H9 (cell line): ENCODE data around the gene TBX21. TPM values are rescaled to one million over a fixed set of nuclear protein-coding genes. Genes with fewer than 3 reads are reported as not detected.

ENCODE experiments used
- DNase-seq: peaks from one replicate; pipeline ENCODE4 v3.0.0-alpha.2; 2017
- H2AFZ ChIP-seq: one replicate; pipeline ENCODE4 v1.6.1; 2013; ENCODE audit warnings: mild to moderate bottlenecking, low read length, control low read depth, moderate library complexity
- H2AK5ac ChIP-seq: 2 replicates; pipeline ENCODE4 v1.6.1; 2013; ENCODE audit warnings: low read length, control low read depth, mixed read lengths; ENCODE audit not compliant: insufficient read length
- H2BK120ac ChIP-seq: one replicate; pipeline ENCODE4 v1.6.1; 2013; ENCODE audit warnings: low read depth, mild to moderate bottlenecking, low read length, control low read depth, inconsistent platforms; ENCODE audit not compliant: poor library complexity, severe bottlenecking
- H2BK12ac ChIP-seq: 2 replicates; pipeline ENCODE4 v1.6.1; 2013; ENCODE audit warnings: low read length, control low read depth, mixed read lengths, low read depth; ENCODE audit not compliant: insufficient read length
- H2BK15ac ChIP-seq: 2 replicates; pipeline ENCODE4 v1.6.1; 2013; ENCODE audit warnings: low read depth, low read length, control low read depth
- H2BK20ac ChIP-seq: one replicate; pipeline ENCODE4 v1.6.1; 2013; ENCODE audit warnings: low read depth, mild to moderate bottlenecking, low read length, control low read depth, inconsistent platforms; ENCODE audit not compliant: poor library complexity, severe bottlenecking
- H2BK5ac ChIP-seq: 2 replicates; pipeline ENCODE4 v1.6.1; 2013; ENCODE audit warnings: low read length, control low read depth, mixed read lengths; ENCODE audit not compliant: insufficient read length
- H3K14ac ChIP-seq: 2 replicates; pipeline ENCODE4 v1.6.1; 2013; ENCODE audit warnings: low read length, control low read depth; ENCODE audit not compliant: insufficient read depth
- H3K18ac ChIP-seq: 2 replicates; pipeline ENCODE4 v1.6.1; 2013; ENCODE audit warnings: low read depth, mild to moderate bottlenecking, mixed read lengths, low read length, control low read depth; ENCODE audit not compliant: insufficient read length
- H3K23ac ChIP-seq: 2 replicates; pipeline ENCODE4 v1.6.1; 2013; ENCODE audit warnings: low read length, control low read depth, mixed read lengths, low read depth; ENCODE audit not compliant: insufficient read length
- H3K23me2 ChIP-seq: 2 replicates; pipeline ENCODE4 v1.6.1; 2013; ENCODE audit warnings: low read depth, mild to moderate bottlenecking, mixed read lengths, low read length, control low read depth; ENCODE audit not compliant: insufficient read length, poor library complexity, severe bottlenecking
- H3K27ac ChIP-seq: 2 replicates; pipeline ENCODE4 v1.5.1; 2013; ENCODE audit warnings: low read length, control low read depth, mixed read lengths, low read depth; ENCODE audit not compliant: insufficient read length
- H3K27me3 ChIP-seq: 2 replicates; pipeline ENCODE4 v1.6.1; 2013; ENCODE audit warnings: low read length, control low read depth, inconsistent platforms; ENCODE audit not compliant: insufficient read depth
- H3K4ac ChIP-seq: 2 replicates; pipeline ENCODE4 v1.6.1; 2013; ENCODE audit warnings: low read depth, mild to moderate bottlenecking, control low read depth, inconsistent platforms, low read length, moderate library complexity
- H3K4me1 ChIP-seq: 2 replicates; pipeline ENCODE4 v1.6.1; 2013; ENCODE audit warnings: low read length, control low read depth, inconsistent platforms; ENCODE audit not compliant: insufficient read depth
- H3K4me2 ChIP-seq: 2 replicates; pipeline ENCODE4 v1.6.1; 2013; ENCODE audit warnings: low read length, control low read depth, mixed read lengths; ENCODE audit not compliant: insufficient read length, insufficient read depth
- H3K56ac ChIP-seq: 2 replicates; pipeline ENCODE4 v1.6.1; 2013; ENCODE audit warnings: low read depth, mild to moderate bottlenecking, mixed read lengths, low read length, control low read depth; ENCODE audit not compliant: insufficient read length
- H3K79me1 ChIP-seq: 2 replicates; pipeline ENCODE4 v1.6.1; 2013; ENCODE audit warnings: low read depth, mild to moderate bottlenecking, moderate library complexity, low read length, control low read depth, inconsistent platforms; ENCODE audit not compliant: insufficient read depth, poor library complexity, severe bottlenecking
- H3K79me2 ChIP-seq: 2 replicates; pipeline ENCODE4 v1.6.1; 2013; ENCODE audit warnings: low read length, control low read depth, inconsistent platforms; ENCODE audit not compliant: insufficient read depth
- H3K9ac ChIP-seq: 2 replicates; pipeline ENCODE4 v1.6.1; 2013; ENCODE audit warnings: low read length, control low read depth, mixed read lengths; ENCODE audit not compliant: insufficient read length; ENCODE audit errors: extremely low read depth
- H3K9me3 ChIP-seq: one replicate; pipeline ENCODE4 v1.6.1; 2013; ENCODE audit warnings: low read depth, low read length, inconsistent platforms; ENCODE audit not compliant: control insufficient read depth
- H3T11ph ChIP-seq: one replicate; pipeline ENCODE4 v1.6.1; 2013; ENCODE audit warnings: mild to moderate bottlenecking, low read length, control low read depth, inconsistent platforms
- H4K20me1 ChIP-seq: one replicate; pipeline ENCODE4 v1.6.1; 2013; ENCODE audit not compliant: control insufficient read depth, insufficient read length, insufficient read depth
- H4K5ac ChIP-seq: 2 replicates; pipeline ENCODE4 v1.6.1; 2013; ENCODE audit warnings: low read depth, mild to moderate bottlenecking, mixed read lengths, low read length, control low read depth; ENCODE audit not compliant: insufficient read length
- H4K8ac ChIP-seq: replicated peaks from 2 replicates; pipeline ENCODE4 v1.6.1; 2013; ENCODE audit warnings: low read length, control low read depth, mixed read lengths, low read depth; ENCODE audit not compliant: insufficient read length
- H4K91ac ChIP-seq: 2 replicates; pipeline ENCODE4 v1.6.1; 2013; ENCODE audit warnings: low read depth, mild to moderate bottlenecking, moderate library complexity, mixed read lengths, low read length, control low read depth; ENCODE audit not compliant: insufficient read length
- H3K27ac Mint-ChIP-seq, 3 experiments: 2 replicates in 2 of 3; 3 replicates in 1 of 3; pipeline ENCODE4 v1.8.0; 2020 to 2021; ENCODE audit warnings: mixed read lengths in 3 of 3, mild to moderate bottlenecking in 1 of 3, moderate library complexity in 1 of 3
- H3K27me3 Mint-ChIP-seq: 2 replicates; pipeline ENCODE4 v1.8.0; 2021; ENCODE audit warnings: low read depth, mild to moderate bottlenecking, moderate library complexity, mixed read lengths
- H3K36me3 Mint-ChIP-seq, 3 experiments: 2 replicates in 2 of 3; 3 replicates in 1 of 3; pipeline ENCODE4 v1.8.0; 2020 to 2021; ENCODE audit warnings: low read depth in 3 of 3, mixed read lengths in 3 of 3; ENCODE audit not compliant: insufficient read depth in 1 of 3
- H3K4me1 Mint-ChIP-seq, 2 experiments: 2 replicates each; pipeline ENCODE4 v1.8.0; 2020; ENCODE audit warnings: mixed read lengths in 2 of 2
- H3K4me3 Mint-ChIP-seq, 2 experiments: 2 replicates in 1 of 2; 3 replicates in 1 of 2; pipeline ENCODE4 v1.8.0; 2020 to 2021; ENCODE audit warnings: mild to moderate bottlenecking in 2 of 2, mixed read lengths in 2 of 2, moderate library complexity in 1 of 2
- H3K9me3 Mint-ChIP-seq, 2 experiments: 2 replicates in 1 of 2; 3 replicates in 1 of 2; pipeline ENCODE4 v1.8.0; 2020; ENCODE audit warnings: mild to moderate bottlenecking in 2 of 2, mixed read lengths in 2 of 2, moderate library complexity in 1 of 2
- WGBS: extraction: QIAGEN DNeasy Blood & Tissue Kit; methylation state at CpG from one replicate; pipeline ENCODE4 v1.1.7; 2013; ENCODE audit warnings: missing lambda C conversion rate, low lambda C conversion rate, mixed read lengths; ENCODE audit not compliant: insufficient read length; ENCODE audit errors: extremely low coverage; 5-methylcytosine and 5-hydroxymethylcytosine counted together
- total RNA-seq: library from RNA; stranded (reverse); gene quantifications from 2 replicates; pipeline ENCODE4 v1.2.1, GENCODE V29; 2021
- TF ChIP-seq, protein P1 (sequence below): fragments of 200-600 bp; sonication (generic); conservative IDR thresholded peaks from 3 replicates; pipeline ENCODE4 v1.8.0; 2021; ENCODE audit warnings: antibody characterized with exemption, mild to moderate bottlenecking

The TBX21 gene
- total RNA-seq, 1 experiment from 2014 or later: not detected

DNA sequence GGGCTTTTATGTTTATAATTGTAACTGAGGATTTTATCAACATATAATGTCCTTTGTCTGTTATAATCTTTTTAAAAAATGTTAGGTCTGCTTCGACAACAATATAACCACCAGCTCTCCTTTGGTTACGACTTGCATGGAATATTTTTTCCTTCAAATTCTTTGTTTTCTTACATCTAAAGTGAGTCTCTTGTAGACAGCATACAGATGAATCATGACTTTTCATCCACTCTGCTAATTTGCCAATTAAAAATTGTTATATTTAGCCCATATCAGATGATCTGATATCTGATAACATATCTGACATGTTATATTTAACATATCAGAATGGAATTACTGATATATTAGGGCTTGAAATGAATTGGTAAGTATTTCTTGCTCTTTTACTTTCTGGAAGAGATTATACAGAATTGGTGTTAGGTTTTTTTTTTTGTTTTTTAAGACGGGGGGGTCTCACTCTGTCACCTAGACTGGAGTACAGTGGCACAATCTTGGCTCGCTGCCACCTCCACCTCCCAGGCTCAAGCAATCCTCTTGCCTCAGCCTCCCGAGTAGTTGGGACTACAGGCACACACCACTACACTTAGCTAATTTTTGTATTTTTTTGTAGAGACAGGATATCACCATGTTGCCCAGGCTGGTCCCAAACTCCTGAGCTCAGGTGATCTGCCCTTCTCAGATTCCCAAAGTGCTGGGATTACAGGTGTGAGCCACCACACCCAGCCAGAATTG is 27.5 kb downstream of the TBX21 start:
- no peaks in the 10 kb centered on the region for H3K36me3 Mint-ChIP-seq
- H3K27ac Mint-ChIP-seq: no peak overlapping the region
- Histone ChIP-seq H3K27ac (no peak overlapping the region), H3K56ac (no peak overlapping the region), H2AFZ (no peak overlapping the region), H3K9me3 (no peaks in the 10 kb centered on the region), H4K8ac (no peak overlapping the region), H3K79me1 (no peaks in the 10 kb centered on the region), H3K23me2 (no peaks in the 10 kb centered on the region), H3T11ph (no peak overlapping the region), H3K27me3 (no peaks in the 10 kb centered on the region), H2AK5ac (no peak overlapping the region), H3K4me2 (no peak overlapping the region), H3K23ac (no peak overlapping the region), H3K4me1 (no peaks in the 10 kb centered on the region), H3K9ac (no peak overlapping the region), H4K20me1 (no peaks in the 10 kb centered on the region), H3K4ac (no peak overlapping the region), H3K79me2 (no peaks in the 10 kb centered on the region), H2BK5ac (no peak overlapping the region), H3K14ac (no peak overlapping the region), H4K91ac (no peak overlapping the region), H2BK15ac (no peak overlapping the region), H2BK120ac (no peak overlapping the region), H2BK20ac (no peak overlapping the region), H4K5ac (no peak overlapping the region), H2BK12ac (no peak overlapping the region), H3K18ac (no peak overlapping the region)
- WGBS: no CpG with 5 or more reads among the region's 5 CpGs
- peaks cover 8 to 22% of the 10 kb centered on the region in 2 experiments for H3K9me3 Mint-ChIP-seq
- TF ChIP-seq, protein P1, sequence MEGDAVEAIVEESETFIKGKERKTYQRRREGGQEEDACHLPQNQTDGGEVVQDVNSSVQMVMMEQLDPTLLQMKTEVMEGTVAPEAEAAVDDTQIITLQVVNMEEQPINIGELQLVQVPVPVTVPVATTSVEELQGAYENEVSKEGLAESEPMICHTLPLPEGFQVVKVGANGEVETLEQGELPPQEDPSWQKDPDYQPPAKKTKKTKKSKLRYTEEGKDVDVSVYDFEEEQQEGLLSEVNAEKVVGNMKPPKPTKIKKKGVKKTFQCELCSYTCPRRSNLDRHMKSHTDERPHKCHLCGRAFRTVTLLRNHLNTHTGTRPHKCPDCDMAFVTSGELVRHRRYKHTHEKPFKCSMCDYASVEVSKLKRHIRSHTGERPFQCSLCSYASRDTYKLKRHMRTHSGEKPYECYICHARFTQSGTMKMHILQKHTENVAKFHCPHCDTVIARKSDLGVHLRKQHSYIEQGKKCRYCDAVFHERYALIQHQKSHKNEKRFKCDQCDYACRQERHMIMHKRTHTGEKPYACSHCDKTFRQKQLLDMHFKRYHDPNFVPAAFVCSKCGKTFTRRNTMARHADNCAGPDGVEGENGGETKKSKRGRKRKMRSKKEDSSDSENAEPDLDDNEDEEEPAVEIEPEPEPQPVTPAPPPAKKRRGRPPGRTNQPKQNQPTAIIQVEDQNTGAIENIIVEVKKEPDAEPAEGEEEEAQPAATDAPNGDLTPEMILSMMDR: no peak
- no peaks in the 10 kb centered on the region for H3K4me1 Mint-ChIP-seq
- H3K4me3 Mint-ChIP-seq: no peak overlapping the region
- no peak for DNase-seq
- H3K27me3 Mint-ChIP-seq: peaks cover 43% of the 10 kb centered on the region
